Tibial nerve (tissue), 4 donors: ENCODE measurements around the gene NTPCR. TPM values are rescaled to one million over a fixed set of nuclear protein-coding genes. Genes with fewer than 3 reads are reported as not detected.

Source experiments
- DNase-seq, 2 donors: peaks; one replicate each; pipeline ENCODE4 v3.0.0-alpha.2; 2019; ENCODE audit warnings: low spot score in 2 of 2
- H3K27ac ChIP-seq, 4 donors: fragments of 200-600 bp; sonication (generic) in 3 of 4; one replicate each; pipeline ENCODE4 v1.5.1; 2017 to 2019; ENCODE audit warnings: mild to moderate bottlenecking in 1 of 4
- H3K27me3 ChIP-seq, 2 donors: fragments of 200-600 bp; sonication (generic) in 1 of 2; one replicate each; pipeline versions ENCODE4 v1.5.1 to v1.6.0; 2017 to 2019
- H3K36me3 ChIP-seq, 3 donors: fragments of 200-600 bp; sonication (generic); one replicate each; pipeline ENCODE4 v1.5.1; 2018 to 2019
- H3K4me1 ChIP-seq, 4 donors: fragments of 200-600 bp; sonication (generic) in 3 of 4; one replicate each; pipeline ENCODE4 v1.5.1; 2017 to 2019
- H3K4me3 ChIP-seq, 4 donors: fragments of 200-600 bp; sonication (generic) in 3 of 4; one replicate each; pipeline ENCODE4 v1.5.1; 2017 to 2019; ENCODE audit warnings: mild to moderate bottlenecking in 1 of 4, moderate library complexity in 1 of 4
- H3K9me3 ChIP-seq, 4 donors: fragments of 200-600 bp; sonication (generic) in 3 of 4; one replicate each; pipeline ENCODE4 v1.5.1; 2017 to 2019
- EP300 ChIP-seq, 2 donors: sonication (generic); formaldehyde crosslinking; IDR thresholded peaks; one replicate each; pipeline ENCODE4 v1.6.1; 2017; ENCODE audit warnings: antibody characterized with exemption in 2 of 2, mild to moderate bottlenecking in 1 of 2
- POLR2A ChIP-seq, 2 donors: fragments of 450-650 bp; IDR thresholded peaks; one replicate each; pipeline ENCODE4 v1.6.1; 2017; ENCODE audit warnings: antibody characterized with exemption in 2 of 2, mild to moderate bottlenecking in 2 of 2, moderate library complexity in 2 of 2
- WGBS, 2 donors: methylation state at CpG; one replicate each; pipeline ENCODE4 v1.1.5; 2018; 5-methylcytosine and 5-hydroxymethylcytosine counted together
- total RNA-seq, 4 donors: library from RNA; depleted of rRNA; stranded (reverse); fragments of >200 nt; gene quantifications; one replicate each; pipeline ENCODE4 v1.1.0, GENCODE V29; 2016
- TF ChIP-seq, protein P1 (sequence below), 5 experiments: fragments of 200-600 bp in 3 of 5; fragments of 450-650 bp in 2 of 5; sonication (generic) in 3 of 5; IDR thresholded peaks; one replicate each; pipeline ENCODE4 v1.5.1; 2016 to 2019; ENCODE audit warnings: antibody characterized with exemption in 5 of 5, mild to moderate bottlenecking in 3 of 5, moderate library complexity in 2 of 5

The NTPCR gene
- total RNA-seq, 4 donors from 2014 or later = 16.5 to 20.0 (median 18.6) TPM

DNA sequence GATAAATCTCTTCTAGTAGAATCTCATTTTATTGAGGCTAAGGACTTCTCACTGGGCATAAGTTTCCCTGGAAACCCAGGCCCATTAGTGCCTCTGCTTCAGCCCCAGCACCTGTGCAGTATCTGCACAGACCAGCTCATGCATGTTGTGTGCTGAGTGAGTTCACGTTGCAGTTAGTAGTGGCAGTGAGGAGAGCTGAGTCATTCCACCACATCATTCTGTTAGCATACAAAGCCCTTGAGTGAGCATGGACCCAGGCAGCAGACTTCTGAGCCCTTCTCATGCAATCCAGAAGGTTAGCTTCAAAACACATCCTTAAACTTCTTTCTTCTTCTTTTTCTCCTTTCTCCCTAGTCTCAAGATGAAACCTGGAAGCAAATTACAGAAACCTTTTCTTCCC, 45.8 kb upstream of the NTPCR start:
- no peak overlapping the region for H3K27ac ChIP-seq
- no peaks in the 10 kb centered on the region for H3K36me3 ChIP-seq
- WGBS, 2 donors = 55 to 58% methylated on average over 1 of the region's 1 CpG
- TF ChIP-seq POLR2A (IDR thresholded peaks at IDR 0.05) (no peak), EP300 (IDR thresholded peaks at IDR 0.05) (no peak)
- no peak overlapping the region for H3K4me3 ChIP-seq
- no peaks in the 10 kb centered on the region for H3K9me3 ChIP-seq
- no peaks in the 10 kb centered on the region for H3K27me3 ChIP-seq
- DNase-seq = no peak
- no peaks in the 10 kb centered on the region for H3K4me1 ChIP-seq

DNA sequence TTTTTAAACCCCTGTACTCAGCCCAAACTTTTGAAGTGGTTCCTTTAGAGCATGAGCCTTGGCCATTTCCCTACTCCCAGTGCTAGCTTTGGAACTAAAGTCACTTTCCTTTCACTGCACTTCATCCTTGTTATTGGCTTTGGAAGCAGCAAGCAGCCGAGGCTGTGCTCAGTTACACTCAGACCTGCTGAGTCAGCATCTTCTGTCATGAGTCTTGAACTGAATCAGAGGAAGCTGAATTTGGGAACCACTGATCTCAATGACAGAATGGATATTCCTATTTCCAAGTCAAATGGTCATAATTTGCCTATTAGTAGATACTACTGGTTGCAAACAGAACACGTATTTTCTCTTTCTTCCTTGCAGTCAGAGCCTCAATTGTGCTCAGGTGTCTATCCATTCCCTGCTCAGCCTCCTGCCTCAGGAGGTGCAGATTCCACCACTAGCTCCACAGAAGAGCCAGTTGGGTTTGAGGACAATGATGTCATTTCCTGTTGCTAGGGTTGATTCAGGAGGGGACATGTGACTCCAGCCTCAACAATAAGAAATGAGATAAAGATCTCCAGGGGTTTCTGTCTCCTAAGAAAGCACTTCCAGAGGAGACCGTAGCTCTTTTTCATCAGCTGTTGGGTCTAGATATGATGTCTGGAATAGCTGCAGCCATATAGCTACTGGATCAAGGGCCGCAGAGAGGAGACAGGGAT, 44.9 kb upstream of the NTPCR start:
- Histone ChIP-seq H3K4me1 (no peaks in the 10 kb centered on the region), H3K27ac (no peak overlapping the region), H3K36me3 (no peaks in the 10 kb centered on the region), H3K9me3 (no peaks in the 10 kb centered on the region), H3K4me3 (no peak overlapping the region), H3K27me3 (no peaks in the 10 kb centered on the region)
- DNase-seq = no peak
- TF ChIP-seq EP300 (IDR thresholded peaks at IDR 0.05) = no peak
- TF ChIP-seq, protein P1, sequence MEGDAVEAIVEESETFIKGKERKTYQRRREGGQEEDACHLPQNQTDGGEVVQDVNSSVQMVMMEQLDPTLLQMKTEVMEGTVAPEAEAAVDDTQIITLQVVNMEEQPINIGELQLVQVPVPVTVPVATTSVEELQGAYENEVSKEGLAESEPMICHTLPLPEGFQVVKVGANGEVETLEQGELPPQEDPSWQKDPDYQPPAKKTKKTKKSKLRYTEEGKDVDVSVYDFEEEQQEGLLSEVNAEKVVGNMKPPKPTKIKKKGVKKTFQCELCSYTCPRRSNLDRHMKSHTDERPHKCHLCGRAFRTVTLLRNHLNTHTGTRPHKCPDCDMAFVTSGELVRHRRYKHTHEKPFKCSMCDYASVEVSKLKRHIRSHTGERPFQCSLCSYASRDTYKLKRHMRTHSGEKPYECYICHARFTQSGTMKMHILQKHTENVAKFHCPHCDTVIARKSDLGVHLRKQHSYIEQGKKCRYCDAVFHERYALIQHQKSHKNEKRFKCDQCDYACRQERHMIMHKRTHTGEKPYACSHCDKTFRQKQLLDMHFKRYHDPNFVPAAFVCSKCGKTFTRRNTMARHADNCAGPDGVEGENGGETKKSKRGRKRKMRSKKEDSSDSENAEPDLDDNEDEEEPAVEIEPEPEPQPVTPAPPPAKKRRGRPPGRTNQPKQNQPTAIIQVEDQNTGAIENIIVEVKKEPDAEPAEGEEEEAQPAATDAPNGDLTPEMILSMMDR (IDR thresholded peaks at IDR 0.05) = no peak
- WGBS, 2 donors = 70 to 84% methylated on average over 4 of the region's 4 CpGs

DNA sequence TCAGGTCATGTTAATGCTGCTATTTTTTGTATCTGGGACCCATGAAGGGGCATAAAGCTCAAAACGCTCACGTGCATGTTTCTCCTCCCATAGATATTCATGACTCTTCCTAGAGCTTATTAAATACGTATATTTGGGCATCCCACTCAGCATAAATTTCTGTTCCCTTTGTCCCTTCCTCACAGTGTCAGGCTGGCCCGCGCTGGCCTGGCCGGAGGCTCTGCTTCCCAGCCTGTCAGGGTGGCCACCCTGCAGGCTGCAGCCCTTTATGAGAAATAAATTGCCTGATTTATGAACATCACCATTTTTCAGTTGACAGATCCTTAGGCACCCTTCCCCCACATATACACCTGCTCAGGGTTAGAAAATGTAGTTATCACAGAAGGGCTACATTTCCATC, 44.0 kb upstream of the NTPCR start:
- no peak for DNase-seq
- no peaks in the 10 kb centered on the region for H3K4me1 ChIP-seq
- H3K27me3 ChIP-seq = no peaks in the 10 kb centered on the region
- H3K27ac ChIP-seq = no peak overlapping the region
- WGBS, 2 donors = 94 to 96% methylated on average over 6 of the region's 6 CpGs
- H3K36me3 ChIP-seq = no peaks in the 10 kb centered on the region
- no peak overlapping the region for H3K4me3 ChIP-seq
- TF ChIP-seq, protein P1 (IDR thresholded peaks at IDR 0.05) = no peak
- no peak for TF ChIP-seq POLR2A (IDR thresholded peaks at IDR 0.05)
- no peak for TF ChIP-seq EP300 (IDR thresholded peaks at IDR 0.05)
- no peaks in the 10 kb centered on the region for H3K9me3 ChIP-seq

DNA sequence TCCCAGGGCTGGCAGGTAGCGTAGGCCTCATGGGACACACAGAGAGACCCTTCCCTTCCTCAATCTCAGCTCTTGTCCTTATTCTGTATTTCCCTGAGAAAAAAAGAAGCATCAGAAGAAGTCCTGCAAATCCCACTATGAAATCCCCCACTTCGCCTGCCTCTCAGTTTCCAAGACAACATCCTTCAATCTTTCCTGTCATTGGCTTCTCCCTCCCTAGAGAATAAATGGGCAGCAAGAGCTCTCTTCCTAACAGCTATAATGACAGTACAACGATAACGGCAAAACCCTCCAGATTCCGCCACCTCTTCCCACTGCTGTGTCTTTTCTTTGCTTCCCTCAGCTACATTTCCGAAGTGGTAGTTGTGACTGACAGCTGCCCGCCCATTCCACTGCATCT, 41.6 kb upstream of the NTPCR start:
- TF ChIP-seq POLR2A (IDR thresholded peaks at IDR 0.05) = no peak
- no peak for TF ChIP-seq EP300 (IDR thresholded peaks at IDR 0.05)
- TF ChIP-seq, protein P1 (IDR thresholded peaks at IDR 0.05) = no peak
- no peaks in the 10 kb centered on the region for H3K4me1 ChIP-seq
- 91 to 92% methylated on average over 7 of the region's 7 CpGs for WGBS, 2 donors

DNA sequence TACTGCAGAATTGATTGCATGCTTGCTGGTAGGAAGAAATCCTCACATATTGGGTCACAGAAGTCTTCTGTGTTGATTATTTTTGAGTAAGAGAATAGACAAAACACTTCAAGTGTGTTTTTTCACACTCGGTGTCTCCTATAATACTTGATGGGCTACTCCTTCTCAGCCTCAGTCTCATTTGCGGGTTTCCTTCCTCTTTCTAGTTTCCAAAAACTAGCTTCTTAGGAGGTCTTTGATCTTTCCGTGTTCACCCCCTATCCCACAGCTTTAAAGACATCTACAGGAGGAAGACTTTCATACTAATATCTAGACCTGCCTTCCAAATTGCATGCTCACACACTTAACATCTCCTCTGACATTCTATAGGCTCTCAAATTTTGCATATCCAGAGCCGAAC, 40.7 kb upstream of the NTPCR start:
- Histone ChIP-seq H3K27me3 (no peaks in the 10 kb centered on the region), H3K9me3 (no peaks in the 10 kb centered on the region), H3K4me3 (no peak overlapping the region), H3K27ac (no peak overlapping the region), H3K36me3 (no peaks in the 10 kb centered on the region), H3K4me1 (no peaks in the 10 kb centered on the region)
- DNase-seq = no peak
- WGBS, 2 donors = 68 to 86% methylated on average over 4 of the region's 4 CpGs
- TF ChIP-seq EP300 (IDR thresholded peaks at IDR 0.05) = no peak
- TF ChIP-seq, protein P1 (IDR thresholded peaks at IDR 0.05) = no peak
- TF ChIP-seq POLR2A (IDR thresholded peaks at IDR 0.05) = no peak

More for the DNA sequence above, 41.6 kb upstream of the NTPCR start:
- no peak for DNase-seq
- Histone ChIP-seq H3K36me3 (no peaks in the 10 kb centered on the region), H3K4me3 (no peak overlapping the region), H3K27ac (no peak overlapping the region), H3K27me3 (no peaks in the 10 kb centered on the region), H3K9me3 (no peaks in the 10 kb centered on the region)
